Mucosa of gallbladder (tissue), 1 donor: Measurements from ENCODE around the gene HYAL3. TPM values are rescaled to one million over a fixed set of nuclear protein-coding genes. Genes with fewer than 3 reads are reported as not detected.
"Not testable (repeated sequence)": the region's sequence is repeated elsewhere in the genome, so short reads cannot be mapped to it uniquely, and the experiment has no call there.

Experiments used
- DNase-seq: peaks from one replicate; pipeline ENCODE4 v3.0.0-alpha.2; 2020; ENCODE audit warnings: low spot score
- total RNA-seq: library from RNA; stranded (reverse); gene quantifications from one replicate; pipeline ENCODE4 v1.2.1, GENCODE V29; 2021
- donor health status: DM: no; HTN: no; CAD: no.

Gene HYAL3
- total RNA-seq, 1 donor from 2014 or later = 7.8 TPM

- no peak for DNase-seq
Observed at GRCh38 chr3:50314816-50315215, 15.6 kb upstream of the HYAL3 start.

- no peak for DNase-seq
Observed at GRCh38 chr3:50314342-50314741, 15.1 kb upstream of the HYAL3 start.

- not testable (repeated sequence) for DNase-seq
Observed at GRCh38 chr3:50312041-50312440, 12.8 kb upstream of the HYAL3 start.

- no peak for DNase-seq
Observed at GRCh38 chr3:50304601-50305000, 5.4 kb upstream of the HYAL3 start.

- DNase-seq = peak; percentile 79
Observed at GRCh38 chr3:50303013-50303815, 4.0 kb upstream of the HYAL3 start, which contains the start of gene HYAL1. TSS of gene HYAL1 (minus strand) at chr3:50303574. CDS start at chr3:50302956, 618 bp downstream.

GRCh38 chr3:50302095-50303012 is 3.1 kb upstream of the HYAL3 start:
- DNase-seq = no peak

GRCh38 chr3:50300681-50301254 is 1.6 kb upstream of the HYAL3 start:
- no peak for DNase-seq

GRCh38 chr3:50299929-50300680 is 900 bp upstream of the HYAL3 start:
- no peak for DNase-seq

- DNase-seq = no peak
Observed at GRCh38 chr3:50299638-50299928, 378 bp upstream of the HYAL3 start.

GRCh38 chr3:50297896-50298725 is 1.1 kb downstream of the HYAL3 start:
- no peak for DNase-seq

GRCh38 chr3:50297384-50297775 is 1.8 kb downstream of the HYAL3 start:
- DNase-seq = no peak

GRCh38 chr3:50296721-50297383 is 2.4 kb downstream of the HYAL3 start:
- no peak for DNase-seq

GRCh38 chr3:50295553-50296431 is 3.4 kb downstream of the HYAL3 start:
- no peak for DNase-seq

- no peak for DNase-seq
Observed at GRCh38 chr3:50294492-50295403, 4.5 kb downstream of the HYAL3 start.

- no peak for DNase-seq
Observed at GRCh38 chr3:50294089-50294488, 5.1 kb downstream of the HYAL3 start.

GRCh38 chr3:50293079-50293801 is 6.0 kb downstream of the HYAL3 start:
- DNase-seq = no peak
